K562 (cell line): Measurements from ENCODE around the gene WWOX.

Experiments used
- NFXL1 ChIP-seq: fragments of 450-650 bp; formaldehyde crosslinking; IDR thresholded peaks from 2 replicates; pipeline ENCODE4 v1.4.0; 2021; ENCODE audit warnings: mild to moderate bottlenecking
- POLR2A ChIP-seq: fragments of 450-650 bp; conservative IDR thresholded peaks from 2 replicates; pipeline ENCODE4 v1.6.1; 2016
- ZNF316 ChIP-seq: fragments of 450-650 bp; IDR thresholded peaks from 2 replicates; pipeline ENCODE4 v1.6.1; 2016
- TF ChIP-seq, protein P1 (sequence below): fragments of 200-400 bp; formaldehyde crosslinking; IDR thresholded peaks from 2 replicates; pipeline ENCODE4 v1.6.1; 2017; ENCODE audit warnings: mild to moderate bottlenecking, low read depth, low read length, moderate library complexity
- TF ChIP-seq, protein P2 (sequence below): sonication (generic); formaldehyde crosslinking; IDR thresholded peaks from 2 replicates; pipeline ENCODE4 v1.8.0; 2022; ENCODE audit warnings: mild to moderate bottlenecking, missing genetic modification reagents
- TF ChIP-seq, protein P3 (sequence below): sonication (generic); formaldehyde crosslinking; IDR thresholded peaks from 2 replicates; pipeline ENCODE4 v1.8.0; 2022; ENCODE audit warnings: mild to moderate bottlenecking, missing genetic modification reagents
- TF ChIP-seq, protein P4 (sequence below): fragments of 150-350 bp; IDR thresholded peaks from 2 replicates; pipeline ENCODE4 v1.6.1; 2014; ENCODE audit warnings: low read depth, mild to moderate bottlenecking, low read length, borderline replicate concordance

DNA sequence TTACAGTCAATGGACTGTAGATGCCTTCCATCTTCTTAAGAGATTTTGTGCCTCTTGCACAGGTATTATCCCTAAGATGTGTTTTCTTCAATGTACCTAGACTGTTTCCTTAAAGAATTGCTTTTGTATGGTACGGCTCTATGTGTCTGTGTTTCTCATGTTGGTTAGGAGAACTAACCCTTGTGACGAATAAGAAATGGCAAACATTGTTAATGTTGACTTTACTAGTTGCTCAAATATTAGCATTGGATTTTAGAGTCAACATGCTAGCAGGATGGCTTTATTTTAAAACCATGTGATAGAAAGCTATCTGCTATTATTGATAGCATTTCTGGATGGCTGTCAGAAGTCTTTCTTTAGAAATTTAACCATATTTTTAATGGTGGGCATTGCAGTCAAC, 34.5 kb downstream of the WWOX start:
- TF ChIP-seq, protein P1, sequence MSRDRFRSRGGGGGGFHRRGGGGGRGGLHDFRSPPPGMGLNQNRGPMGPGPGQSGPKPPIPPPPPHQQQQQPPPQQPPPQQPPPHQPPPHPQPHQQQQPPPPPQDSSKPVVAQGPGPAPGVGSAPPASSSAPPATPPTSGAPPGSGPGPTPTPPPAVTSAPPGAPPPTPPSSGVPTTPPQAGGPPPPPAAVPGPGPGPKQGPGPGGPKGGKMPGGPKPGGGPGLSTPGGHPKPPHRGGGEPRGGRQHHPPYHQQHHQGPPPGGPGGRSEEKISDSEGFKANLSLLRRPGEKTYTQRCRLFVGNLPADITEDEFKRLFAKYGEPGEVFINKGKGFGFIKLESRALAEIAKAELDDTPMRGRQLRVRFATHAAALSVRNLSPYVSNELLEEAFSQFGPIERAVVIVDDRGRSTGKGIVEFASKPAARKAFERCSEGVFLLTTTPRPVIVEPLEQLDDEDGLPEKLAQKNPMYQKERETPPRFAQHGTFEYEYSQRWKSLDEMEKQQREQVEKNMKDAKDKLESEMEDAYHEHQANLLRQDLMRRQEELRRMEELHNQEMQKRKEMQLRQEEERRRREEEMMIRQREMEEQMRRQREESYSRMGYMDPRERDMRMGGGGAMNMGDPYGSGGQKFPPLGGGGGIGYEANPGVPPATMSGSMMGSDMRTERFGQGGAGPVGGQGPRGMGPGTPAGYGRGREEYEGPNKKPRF = no peak
- TF ChIP-seq, protein P2, sequence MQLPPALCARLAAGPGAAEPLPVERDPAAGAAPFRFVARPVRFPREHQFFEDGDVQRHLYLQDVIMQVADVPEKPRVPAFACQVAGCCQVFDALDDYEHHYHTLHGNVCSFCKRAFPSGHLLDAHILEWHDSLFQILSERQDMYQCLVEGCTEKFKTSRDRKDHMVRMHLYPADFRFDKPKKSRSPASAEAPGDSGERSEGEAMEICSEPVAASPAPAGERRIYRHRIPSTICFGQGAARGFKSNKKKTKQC (CRISPR knock-in tag) = no peak
- TF ChIP-seq, protein P3, sequence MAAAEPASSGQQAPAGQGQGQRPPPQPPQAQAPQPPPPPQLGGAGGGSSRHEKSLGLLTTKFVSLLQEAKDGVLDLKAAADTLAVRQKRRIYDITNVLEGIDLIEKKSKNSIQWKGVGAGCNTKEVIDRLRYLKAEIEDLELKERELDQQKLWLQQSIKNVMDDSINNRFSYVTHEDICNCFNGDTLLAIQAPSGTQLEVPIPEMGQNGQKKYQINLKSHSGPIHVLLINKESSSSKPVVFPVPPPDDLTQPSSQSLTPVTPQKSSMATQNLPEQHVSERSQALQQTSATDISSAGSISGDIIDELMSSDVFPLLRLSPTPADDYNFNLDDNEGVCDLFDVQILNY (CRISPR knock-in tag) = no peak
- TF ChIP-seq POLR2A = no peak
- TF ChIP-seq, protein P4, sequence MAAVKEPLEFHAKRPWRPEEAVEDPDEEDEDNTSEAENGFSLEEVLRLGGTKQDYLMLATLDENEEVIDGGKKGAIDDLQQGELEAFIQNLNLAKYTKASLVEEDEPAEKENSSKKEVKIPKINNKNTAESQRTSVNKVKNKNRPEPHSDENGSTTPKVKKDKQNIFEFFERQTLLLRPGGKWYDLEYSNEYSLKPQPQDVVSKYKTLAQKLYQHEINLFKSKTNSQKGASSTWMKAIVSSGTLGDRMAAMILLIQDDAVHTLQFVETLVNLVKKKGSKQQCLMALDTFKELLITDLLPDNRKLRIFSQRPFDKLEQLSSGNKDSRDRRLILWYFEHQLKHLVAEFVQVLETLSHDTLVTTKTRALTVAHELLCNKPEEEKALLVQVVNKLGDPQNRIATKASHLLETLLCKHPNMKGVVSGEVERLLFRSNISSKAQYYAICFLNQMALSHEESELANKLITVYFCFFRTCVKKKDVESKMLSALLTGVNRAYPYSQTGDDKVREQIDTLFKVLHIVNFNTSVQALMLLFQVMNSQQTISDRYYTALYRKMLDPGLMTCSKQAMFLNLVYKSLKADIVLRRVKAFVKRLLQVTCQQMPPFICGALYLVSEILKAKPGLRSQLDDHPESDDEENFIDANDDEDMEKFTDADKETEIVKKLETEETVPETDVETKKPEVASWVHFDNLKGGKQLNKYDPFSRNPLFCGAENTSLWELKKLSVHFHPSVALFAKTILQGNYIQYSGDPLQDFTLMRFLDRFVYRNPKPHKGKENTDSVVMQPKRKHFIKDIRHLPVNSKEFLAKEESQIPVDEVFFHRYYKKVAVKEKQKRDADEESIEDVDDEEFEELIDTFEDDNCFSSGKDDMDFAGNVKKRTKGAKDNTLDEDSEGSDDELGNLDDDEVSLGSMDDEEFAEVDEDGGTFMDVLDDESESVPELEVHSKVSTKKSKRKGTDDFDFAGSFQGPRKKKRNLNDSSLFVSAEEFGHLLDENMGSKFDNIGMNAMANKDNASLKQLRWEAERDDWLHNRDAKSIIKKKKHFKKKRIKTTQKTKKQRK = no peak
- TF ChIP-seq ZNF316 = no peak
- no peak for TF ChIP-seq NFXL1 (CRISPR knock-in tag)
